GM19193 (cell line): Measurements from ENCODE around the gene MYO5B.

ENCODE experiments used
- POLR2A ChIP-seq: IDR thresholded peaks from 4 replicates; pipeline ENCODE4 v1.6.1; 2011; ENCODE audit not compliant: insufficient read depth, insufficient read length; ENCODE audit errors: extremely low read depth

Gene MYO5B

DNA sequence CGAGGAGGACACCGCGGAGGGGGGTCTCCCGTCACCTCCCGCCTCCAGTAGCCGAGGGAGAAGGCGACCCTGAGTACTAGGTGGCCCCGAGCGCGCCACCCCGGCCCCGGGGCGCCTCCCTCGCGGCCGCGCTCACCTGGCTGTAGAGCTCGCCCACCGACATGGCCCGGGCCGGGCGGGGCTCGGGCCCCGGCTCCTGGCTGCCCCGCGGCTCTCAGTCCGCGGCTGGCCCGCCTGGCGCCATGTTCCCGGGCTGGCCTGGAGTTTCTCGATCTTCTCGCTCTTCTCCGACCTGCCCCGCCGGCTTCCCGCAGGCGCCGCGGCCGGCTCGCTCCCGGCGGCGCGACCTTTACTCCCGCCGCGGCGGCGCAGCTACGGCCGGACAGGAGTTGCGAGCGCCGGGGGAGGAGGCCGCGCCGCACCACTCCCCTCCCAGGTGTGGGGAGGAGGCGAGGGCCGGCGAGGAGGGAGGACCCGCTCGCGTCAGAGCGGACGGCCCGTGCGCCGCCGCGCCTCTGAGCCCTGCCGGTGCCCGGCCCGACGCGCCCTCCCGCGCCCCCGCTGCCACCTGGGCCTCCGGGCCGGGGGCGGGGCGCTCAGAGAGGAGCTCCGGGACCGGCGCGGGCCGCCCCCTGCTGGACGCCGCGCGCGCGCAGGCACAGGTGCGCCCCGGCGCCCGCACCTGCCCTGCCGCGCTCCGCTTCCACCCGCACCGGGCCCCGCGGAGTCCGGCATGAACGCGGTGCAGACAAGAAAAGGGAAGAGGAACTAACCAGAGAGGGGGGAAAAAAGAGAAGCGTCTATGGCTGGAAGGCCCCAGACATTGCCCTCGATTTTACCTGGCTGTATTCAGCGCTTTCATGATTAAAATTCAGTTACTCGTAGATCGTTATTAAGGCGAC is at the start of gene MYO5B:
MYO5B (minus strand) TSS at position 517 of the 902 bp plus-strand sequence; CDS start at position 163, 354 bp downstream.
- no peak for TF ChIP-seq POLR2A

- TF ChIP-seq POLR2A, result no peak
Observed at GRCh38 chr18:50240080-50240563, 45.2 kb upstream of the MYO5B start.

DNA sequence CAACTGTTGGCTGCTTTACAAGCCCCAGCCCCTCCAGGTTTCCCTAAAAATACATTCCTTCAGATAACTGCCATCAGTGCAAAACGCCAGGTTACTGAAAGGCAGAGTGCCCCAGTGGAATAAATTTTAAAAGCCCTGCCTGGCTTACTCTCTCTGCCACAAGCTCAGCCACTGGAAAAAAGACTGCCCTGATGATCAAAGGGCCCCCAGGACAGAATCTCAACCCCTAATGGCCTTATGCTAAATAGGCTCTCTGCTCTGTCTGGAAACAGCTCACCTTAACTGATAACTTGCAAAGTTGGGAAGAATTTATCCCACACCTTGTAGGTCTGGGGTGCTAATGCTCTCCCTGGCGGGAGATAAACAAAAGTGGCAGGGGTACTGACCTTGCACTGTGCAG is 37.5 kb upstream of the MYO5B start:
- TF ChIP-seq POLR2A, result no peak

DNA sequence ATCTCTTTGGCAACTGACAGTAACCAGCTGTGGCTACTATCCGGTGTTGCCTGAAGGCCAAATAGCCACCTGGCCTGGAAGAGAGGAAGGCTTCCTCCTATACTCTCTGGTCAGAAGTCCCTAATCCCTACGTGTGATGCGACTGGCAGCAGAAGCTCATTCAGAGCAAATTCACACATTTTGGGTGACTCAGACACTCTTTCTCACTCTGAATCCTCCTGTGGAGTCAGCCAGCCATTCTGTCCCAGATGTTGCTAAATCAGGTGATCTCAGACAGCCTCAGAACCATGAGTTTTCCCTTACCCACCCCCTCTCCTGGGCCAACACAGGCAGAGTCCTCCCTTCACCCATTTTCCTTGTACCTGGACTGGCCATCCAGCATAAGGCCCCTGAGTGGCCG is 36.7 kb upstream of the MYO5B start:
- no peak for TF ChIP-seq POLR2A

DNA sequence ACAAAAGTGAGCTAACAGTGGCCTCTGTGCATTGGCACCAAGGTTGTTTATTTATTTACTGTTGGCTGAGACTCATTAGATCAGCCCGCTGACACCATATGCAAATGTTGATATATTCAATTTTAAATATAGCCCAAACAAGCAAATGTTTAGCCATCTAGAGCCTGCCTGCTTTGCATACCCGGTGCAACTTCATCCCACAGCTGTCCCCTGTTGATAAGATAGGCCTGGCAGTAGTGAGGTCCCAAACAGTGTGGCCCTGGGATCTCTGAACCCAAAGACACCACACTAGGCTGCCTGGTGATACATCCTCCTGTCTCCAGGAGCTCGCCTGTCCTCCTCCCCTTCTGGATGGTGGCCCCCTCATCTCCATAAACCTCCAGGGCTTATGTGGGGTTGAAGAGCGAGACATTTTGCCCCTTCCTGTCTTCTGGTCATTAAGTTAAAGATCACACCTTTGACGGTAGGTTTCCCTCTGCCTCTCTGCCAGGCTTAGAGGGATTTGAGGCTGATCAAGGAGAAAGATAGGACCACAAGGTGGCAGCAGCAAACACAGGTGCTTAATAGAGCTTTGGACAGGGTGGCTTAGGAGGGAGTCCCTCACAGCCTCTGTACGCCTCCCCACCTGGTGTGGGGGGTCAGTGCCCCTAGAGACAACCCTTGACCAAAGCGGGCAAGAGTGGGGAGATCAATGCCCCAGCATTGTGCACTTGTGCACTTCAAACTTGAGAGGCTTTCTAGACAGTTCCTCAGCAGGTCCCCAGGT is 23.7 kb upstream of the MYO5B start:
- TF ChIP-seq POLR2A, result no peak

DNA sequence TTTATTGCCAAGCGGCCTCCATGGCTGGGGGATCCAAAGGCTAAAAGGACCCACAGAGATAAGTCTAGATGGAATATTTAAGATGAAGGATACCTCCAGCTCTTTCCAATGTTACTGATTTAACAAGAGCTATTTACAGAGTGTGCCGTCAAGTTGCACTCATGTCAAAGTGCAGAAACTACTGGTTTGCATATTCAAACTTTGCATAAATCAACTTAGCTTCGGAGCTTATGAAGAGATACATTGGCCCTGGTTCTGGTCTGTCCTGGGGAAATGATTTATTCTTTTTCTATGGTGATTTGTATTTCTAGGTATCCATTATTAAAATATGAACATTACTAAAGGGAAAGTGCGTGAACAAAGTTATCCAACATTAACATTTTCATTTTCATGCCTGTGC is 14.4 kb upstream of the MYO5B start:
- TF ChIP-seq POLR2A, result no peak

GRCh38 chr18:50207722-50208121 is 12.8 kb upstream of the MYO5B start:
- no peak for TF ChIP-seq POLR2A

GRCh38 chr18:50203801-50204604 is 9.1 kb upstream of the MYO5B start:
- TF ChIP-seq POLR2A, result no peak

GRCh38 chr18:50201476-50202018 is 6.6 kb upstream of the MYO5B start:
- TF ChIP-seq POLR2A, result no peak

GRCh38 chr18:50199921-50200320 is 5.0 kb upstream of the MYO5B start:
- no peak for TF ChIP-seq POLR2A

DNA sequence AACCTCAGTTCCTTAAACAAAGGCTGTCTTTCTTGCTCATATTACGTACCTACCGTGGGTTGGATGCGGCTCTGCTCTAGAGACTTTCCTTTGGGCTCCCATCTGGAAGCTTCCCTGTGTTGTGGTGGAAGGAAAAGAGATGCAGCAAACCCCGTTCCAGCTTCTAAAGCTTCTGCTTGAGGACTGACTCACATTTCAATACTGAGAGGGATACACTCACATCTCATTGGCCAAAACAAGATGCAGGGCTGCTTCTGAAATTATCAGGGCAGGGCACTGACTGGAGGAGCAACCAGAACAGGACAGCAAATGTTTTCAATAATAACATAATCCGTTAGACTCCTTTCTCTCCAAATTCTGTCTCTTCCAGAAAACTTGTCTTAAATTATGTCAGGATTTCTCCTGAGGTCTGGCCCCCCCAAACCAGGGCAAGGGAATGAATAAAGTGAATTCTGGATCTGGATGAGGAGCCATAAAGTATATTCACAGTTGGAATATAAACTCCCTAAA is 4.5 kb upstream of the MYO5B start:
- TF ChIP-seq POLR2A, result no peak

GRCh38 chr18:50196261-50196660 is 1.3 kb upstream of the MYO5B start:
- TF ChIP-seq POLR2A, result no peak

- TF ChIP-seq POLR2A, result no peak
Observed at GRCh38 chr18:50195689-50196088, 742 bp upstream of the MYO5B start.
